Anterior cingulate cortex (tissue), 58 donors: Measurements from ENCODE around the gene SGF29.
"Not testable (repeated sequence)": the region's sequence is repeated elsewhere in the genome, so short reads cannot be mapped to it uniquely, and the experiment has no call there.

ENCODE experiments used
- DNase-seq, 58 donors: peaks; one replicate each; lab custom pipeline; 2025; lab: John Stamatoyannopoulos, UW

Gene SGF29

DNA sequence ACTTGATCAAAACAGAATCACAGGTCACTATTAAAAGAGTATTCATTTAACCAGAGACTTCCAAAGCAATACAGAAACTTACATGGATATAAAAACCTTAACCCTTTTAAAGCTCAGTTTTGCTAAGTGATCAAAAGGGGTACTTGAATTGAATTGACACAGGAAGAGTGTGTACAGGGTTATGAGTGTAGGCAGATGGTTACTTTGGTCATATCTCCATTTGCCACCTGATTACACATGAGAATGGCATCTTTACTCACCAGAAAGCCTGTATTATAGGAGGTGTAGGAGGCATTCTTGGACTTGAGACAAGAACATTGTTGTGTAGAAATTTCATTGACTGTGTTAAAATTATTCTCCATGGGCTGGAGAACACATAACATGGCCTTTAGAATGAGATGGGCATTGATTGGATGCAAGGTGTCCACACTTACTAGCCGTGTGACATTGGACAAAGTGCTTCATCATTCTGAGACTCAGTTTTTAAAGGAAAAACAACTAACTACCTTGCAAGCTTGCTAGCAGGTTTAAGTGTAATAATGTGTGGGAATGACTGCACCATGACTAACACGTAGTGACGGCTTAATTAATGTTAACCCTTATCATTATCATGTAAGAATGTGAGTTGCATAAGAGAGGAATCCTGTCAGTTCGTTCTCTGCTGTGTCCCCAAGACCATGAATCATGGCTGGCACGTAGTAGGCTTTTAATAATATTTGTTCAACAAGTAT is 82.5 kb downstream of the SGF29 start:
- DNase-seq, result not testable (repeated sequence)

- not testable (repeated sequence) for DNase-seq
These were observed 84.0 kb downstream of the SGF29 start, which contains the start of gene NPIPB8 for GRCh38 chr16:28637765-28638164. Gene NPIPB8 (plus strand): TSS chr16:28638065. CDS start chr16:28638361, 296 bp downstream.

DNA sequence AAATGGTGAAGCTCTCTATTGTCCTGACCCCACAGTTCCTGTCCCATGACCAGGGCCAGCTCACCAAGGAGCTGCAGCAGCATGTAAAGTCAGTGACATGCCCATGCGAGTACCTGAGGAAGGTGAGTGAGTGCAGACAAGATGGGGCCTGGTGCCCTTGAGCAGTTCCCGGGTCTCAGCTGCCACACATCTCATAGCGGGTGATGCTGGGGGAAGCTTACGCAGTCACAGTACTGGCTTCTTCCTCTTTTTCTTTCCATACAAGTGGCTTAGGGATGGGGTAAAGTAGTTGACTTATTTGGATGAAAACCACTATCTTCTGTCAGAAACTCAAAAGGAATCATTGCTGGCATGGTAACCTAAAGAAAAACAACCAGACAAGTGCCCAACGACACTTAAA is 84.6 kb downstream of the SGF29 start:
- not testable (repeated sequence) for DNase-seq

GRCh38 chr16:28639959-28640358 is 86.2 kb downstream of the SGF29 start:
- DNase-seq, result not testable (repeated sequence)
